GM19193 (cell line): ENCODE data around the gene CCR5AS.

ENCODE experiments used
- POLR2A ChIP-seq: IDR thresholded peaks from 4 replicates; pipeline ENCODE4 v1.6.1; 2011; ENCODE audit not compliant: insufficient read depth, insufficient read length; ENCODE audit errors: extremely low read depth

CCR5AS gene

GRCh38 chr3:46395766-46396530, 10.9 kb downstream of the CCR5AS start:
- TF ChIP-seq POLR2A, result no peak

GRCh38 chr3:46395210-46395661, 11.6 kb downstream of the CCR5AS start:
- no peak for TF ChIP-seq POLR2A

GRCh38 chr3:46393554-46394434, 13.1 kb downstream of the CCR5AS start:
- no peak for TF ChIP-seq POLR2A

DNA sequence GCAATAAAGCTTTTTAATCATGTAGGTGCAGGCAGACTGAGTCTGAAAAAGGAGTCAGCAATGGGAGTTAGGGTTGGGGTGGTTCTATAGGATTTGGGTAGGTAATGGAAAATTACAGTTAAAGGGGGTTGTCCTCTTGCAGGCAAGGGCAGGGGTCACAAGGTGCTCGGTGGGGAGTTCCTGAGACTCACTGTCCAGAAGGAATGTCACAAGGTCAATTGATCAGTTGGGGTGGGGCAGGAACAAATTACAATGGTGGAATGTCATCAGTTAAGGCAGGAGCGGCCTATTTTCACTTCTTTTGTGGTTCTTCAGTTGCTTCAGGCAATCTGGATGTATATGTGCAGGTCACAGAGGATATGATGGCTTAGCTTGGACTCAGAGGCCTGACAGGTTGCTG, 13.9 kb downstream of the CCR5AS start:
- no peak for TF ChIP-seq POLR2A

GRCh38 chr3:46389306-46389705, 17.6 kb downstream of the CCR5AS start:
- no peak for TF ChIP-seq POLR2A

GRCh38 chr3:46386205-46386604, 20.7 kb downstream of the CCR5AS start:
- TF ChIP-seq POLR2A, result no peak

- TF ChIP-seq POLR2A, result no peak
Measured at GRCh38 chr3:46383951-46384330, 22.9 kb downstream of the CCR5AS start.

- TF ChIP-seq POLR2A, result no peak
Measured at GRCh38 chr3:46383211-46383950, 23.5 kb downstream of the CCR5AS start.

GRCh38 chr3:46381625-46382024, 25.2 kb downstream of the CCR5AS start:
- TF ChIP-seq POLR2A, result no peak

DNA sequence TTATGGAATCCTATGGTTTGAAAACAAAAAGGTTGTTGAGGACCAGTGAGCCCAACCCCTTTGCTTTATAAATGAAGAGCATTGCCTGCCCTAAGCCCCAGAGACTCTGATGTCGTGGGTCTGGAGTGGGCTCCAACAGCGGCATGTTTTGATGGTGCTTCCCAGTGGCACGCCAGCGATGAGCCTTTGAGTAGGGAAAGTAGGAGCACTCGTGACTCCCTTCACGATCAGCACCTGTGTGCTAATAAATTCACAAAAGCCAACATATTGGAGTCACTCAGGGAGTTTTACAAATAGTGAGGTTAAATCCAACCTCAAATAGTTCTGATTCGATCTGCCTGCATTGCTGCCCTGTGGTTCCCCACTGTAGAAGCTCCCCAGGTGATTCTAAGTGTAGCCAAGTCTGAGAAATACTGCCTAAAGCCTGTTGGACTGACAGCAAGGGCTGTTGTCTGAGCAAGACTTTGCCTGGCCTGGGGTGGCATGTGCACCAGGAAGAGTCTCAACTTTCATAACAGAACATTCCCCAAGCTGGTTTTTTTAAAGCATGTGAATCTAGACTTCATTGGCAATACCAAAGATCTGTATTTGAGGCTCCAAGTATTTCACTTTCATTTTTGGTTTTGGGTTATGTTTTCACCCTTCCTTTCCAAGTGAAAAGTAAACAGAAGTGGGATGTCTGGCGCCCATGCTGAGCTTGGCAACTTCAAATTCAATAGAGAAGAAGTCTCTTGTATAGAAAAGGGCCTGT, 26.2 kb downstream of the CCR5AS start:
- TF ChIP-seq POLR2A, result no peak

DNA sequence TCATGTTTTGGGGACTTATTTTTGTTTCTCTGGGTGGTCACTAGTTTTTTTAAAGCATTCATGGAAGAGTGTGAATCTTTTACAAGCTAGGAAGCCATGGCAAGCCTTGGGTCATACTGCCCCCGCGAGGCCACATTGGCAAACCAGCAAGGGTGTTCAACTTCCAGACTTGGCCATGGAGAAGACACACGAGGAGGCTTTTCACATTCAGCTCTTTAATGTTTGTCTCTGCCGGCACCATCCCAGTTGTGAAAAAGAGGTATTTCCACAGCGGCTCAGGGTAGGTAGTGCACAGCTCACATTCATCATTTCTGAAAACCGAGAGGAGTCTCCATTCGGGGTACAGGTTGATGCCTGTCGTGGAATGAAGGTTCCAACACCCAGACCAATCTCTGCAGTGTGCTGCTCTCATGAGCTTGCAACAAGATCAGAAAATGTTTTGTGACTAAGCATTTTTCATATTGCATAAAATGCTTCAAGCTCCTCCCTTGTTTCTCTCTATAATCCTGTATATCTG, 28.4 kb downstream of the CCR5AS start:
- TF ChIP-seq POLR2A, result no peak

GRCh38 chr3:46375814-46376213, 31.1 kb downstream of the CCR5AS start:
- TF ChIP-seq POLR2A, result no peak

GRCh38 chr3:46375218-46375617, 31.6 kb downstream of the CCR5AS start:
- TF ChIP-seq POLR2A, result no peak

DNA sequence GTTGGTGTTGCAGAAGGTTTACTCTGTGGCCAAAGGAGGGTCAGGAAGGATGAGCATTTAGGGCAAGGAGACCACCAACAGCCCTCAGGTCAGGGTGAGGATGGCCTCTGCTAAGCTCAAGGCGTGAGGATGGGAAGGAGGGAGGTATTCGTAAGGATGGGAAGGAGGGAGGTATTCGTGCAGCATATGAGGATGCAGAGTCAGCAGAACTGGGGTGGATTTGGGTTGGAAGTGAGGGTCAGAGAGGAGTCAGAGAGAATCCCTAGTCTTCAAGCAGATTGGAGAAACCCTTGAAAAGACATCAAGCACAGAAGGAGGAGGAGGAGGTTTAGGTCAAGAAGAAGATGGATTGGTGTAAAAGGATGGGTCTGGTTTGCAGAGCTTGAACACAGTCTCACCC, 32.1 kb downstream of the CCR5AS start:
- TF ChIP-seq POLR2A, result no peak
